Upper lobe of right lung (tissue), 1 donor: Measurements from ENCODE around the gene CEP192. TPM values are rescaled to one million over a fixed set of nuclear protein-coding genes. Genes with fewer than 3 reads are reported as not detected.

Experiments
- ATAC-seq: fragments of 200-7000 bp; cut with Tn5 transposase; one replicate; pipeline ENCODE4 v1.9.1; 2020; ENCODE audit warnings: mild to moderate bottlenecking, moderate library complexity
- DNase-seq: peaks from one replicate; pipeline ENCODE4 v3.0.0-alpha.2; 2020
- H3K27ac ChIP-seq: fragments of 200-600 bp; one replicate; pipeline ENCODE4 v1.8.0; 2022
- H3K27me3 ChIP-seq: fragments of 200-600 bp; one replicate; pipeline ENCODE4 v1.8.0; 2022; ENCODE audit warnings: mild to moderate bottlenecking
- H3K36me3 ChIP-seq: fragments of 200-600 bp; one replicate; pipeline ENCODE4 v1.8.0; 2022
- H3K4me1 ChIP-seq: fragments of 200-600 bp; one replicate; pipeline ENCODE4 v1.8.0; 2022
- H3K4me3 ChIP-seq: fragments of 200-600 bp; one replicate; pipeline ENCODE4 v1.8.0; 2022; ENCODE audit warnings: mild to moderate bottlenecking
- H3K9me3 ChIP-seq: fragments of 200-600 bp; one replicate; pipeline ENCODE4 v1.8.0; 2022
- intact Hi-C: fragments of 100-400 bp; cut with DNase I; formaldehyde crosslinking; loops from one replicate; pipeline ENCODE4 v1.11.0; 2022
- total RNA-seq: library from RNA; stranded (reverse); fragmentation: NEBNext Ultra II Directional; extraction: Animal tissue kit (Norgen Biotek cat#: 25700); gene quantifications from one replicate; pipeline ENCODE4 v1.2.1, GENCODE V29; 2021
- TF ChIP-seq, protein P1 (sequence below): fragments of 200-600 bp; IDR thresholded peaks from one replicate; pipeline ENCODE4 v1.8.0; 2022; ENCODE audit warnings: antibody characterized with exemption
- donor health status: DM: no; HTN: yes; CAD: no; lungs with severe emphysema.

Gene CEP192
- total RNA-seq, 1 donor from 2014 or later, result 24.6 TPM

DNA sequence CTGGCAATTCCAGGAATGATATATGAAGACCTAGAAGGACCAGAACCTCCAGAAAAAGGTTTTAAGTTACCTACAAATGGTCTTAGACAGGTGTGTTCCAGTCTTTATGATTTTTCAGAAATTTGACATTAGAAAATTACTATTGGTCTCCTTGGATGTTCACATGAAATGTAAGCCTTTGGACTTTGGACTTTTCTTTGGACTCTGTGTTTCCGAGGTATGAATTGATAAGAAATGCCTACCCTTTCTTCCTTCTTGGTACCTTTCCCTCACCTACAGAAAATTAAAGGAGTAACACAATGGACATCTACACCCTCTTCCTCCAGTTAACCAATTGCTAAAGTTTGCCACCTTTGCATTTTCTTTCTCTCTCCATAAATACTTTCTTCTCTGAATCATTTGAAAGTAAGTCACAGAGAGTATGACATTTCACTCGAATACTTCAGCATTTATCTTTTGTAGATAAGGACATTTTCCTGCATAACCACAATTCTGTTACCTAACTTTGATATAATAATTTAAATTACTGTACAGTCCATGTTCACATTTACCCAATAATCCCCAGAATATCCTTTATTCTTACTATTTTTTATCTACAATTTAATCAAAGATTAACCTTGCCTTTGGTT is 26.2 kb downstream of the CEP192 start:
- intact Hi-C loops, result no loop called here
- TF ChIP-seq, protein P1, sequence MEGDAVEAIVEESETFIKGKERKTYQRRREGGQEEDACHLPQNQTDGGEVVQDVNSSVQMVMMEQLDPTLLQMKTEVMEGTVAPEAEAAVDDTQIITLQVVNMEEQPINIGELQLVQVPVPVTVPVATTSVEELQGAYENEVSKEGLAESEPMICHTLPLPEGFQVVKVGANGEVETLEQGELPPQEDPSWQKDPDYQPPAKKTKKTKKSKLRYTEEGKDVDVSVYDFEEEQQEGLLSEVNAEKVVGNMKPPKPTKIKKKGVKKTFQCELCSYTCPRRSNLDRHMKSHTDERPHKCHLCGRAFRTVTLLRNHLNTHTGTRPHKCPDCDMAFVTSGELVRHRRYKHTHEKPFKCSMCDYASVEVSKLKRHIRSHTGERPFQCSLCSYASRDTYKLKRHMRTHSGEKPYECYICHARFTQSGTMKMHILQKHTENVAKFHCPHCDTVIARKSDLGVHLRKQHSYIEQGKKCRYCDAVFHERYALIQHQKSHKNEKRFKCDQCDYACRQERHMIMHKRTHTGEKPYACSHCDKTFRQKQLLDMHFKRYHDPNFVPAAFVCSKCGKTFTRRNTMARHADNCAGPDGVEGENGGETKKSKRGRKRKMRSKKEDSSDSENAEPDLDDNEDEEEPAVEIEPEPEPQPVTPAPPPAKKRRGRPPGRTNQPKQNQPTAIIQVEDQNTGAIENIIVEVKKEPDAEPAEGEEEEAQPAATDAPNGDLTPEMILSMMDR, result no peak
- no peak overlapping the region for H3K27ac ChIP-seq
- H3K36me3 ChIP-seq, result peaks cover 88% of the 10 kb centered on the region
- no peaks in the 10 kb centered on the region for H3K27me3 ChIP-seq
- H3K9me3 ChIP-seq, result peaks cover 1% of the 10 kb centered on the region
- DNase-seq (no peak), ATAC-seq (no peak)
- no peak overlapping the region for H3K4me3 ChIP-seq
- H3K4me1 ChIP-seq, result no peaks in the 10 kb centered on the region

DNA sequence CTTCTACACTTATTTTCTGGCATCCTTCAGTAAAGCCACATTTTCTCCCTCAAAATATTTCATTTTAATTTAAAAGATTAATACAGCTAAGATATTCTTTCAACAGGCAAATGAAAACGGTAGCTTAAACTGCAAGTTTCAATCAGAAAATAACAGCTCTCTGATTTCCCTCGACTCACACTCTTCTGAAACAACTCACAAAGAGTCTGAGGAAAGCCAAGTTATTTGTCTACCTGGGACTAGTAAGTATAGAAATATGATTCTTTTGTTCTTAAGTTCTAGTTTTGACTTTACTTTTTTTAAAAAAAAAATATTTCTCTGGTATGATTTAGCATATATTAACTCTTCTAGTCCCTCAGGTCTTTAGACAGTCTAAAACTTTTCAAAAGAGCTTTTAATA is 27.2 kb downstream of the CEP192 start:
- no peak for DNase-seq

DNA sequence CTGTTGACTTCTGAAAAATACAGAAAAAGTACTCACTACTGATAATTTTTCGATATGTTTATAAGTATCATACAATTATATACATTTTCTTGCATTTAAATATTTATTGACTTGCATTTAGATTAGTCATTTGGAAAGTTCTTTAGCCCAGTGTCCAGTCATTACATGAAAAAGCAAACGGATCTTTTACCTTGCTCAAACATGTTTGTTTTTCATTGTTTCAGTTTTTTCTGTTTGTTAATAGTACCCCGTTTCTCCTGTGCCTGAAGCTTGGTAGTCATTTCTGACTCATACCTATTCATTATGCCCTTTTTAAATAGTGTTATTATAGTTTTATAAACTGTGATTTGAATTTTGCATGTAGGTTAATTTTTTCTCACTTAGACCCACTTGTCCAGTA is 28.1 kb downstream of the CEP192 start:
- TF ChIP-seq, protein P1, result no peak
- H3K27me3 ChIP-seq, result no peaks in the 10 kb centered on the region
- H3K9me3 ChIP-seq, result peaks cover 4% of the 10 kb centered on the region
- no peak overlapping the region for H3K4me3 ChIP-seq
- H3K4me1 ChIP-seq, result no peaks in the 10 kb centered on the region
- ATAC-seq (no peak), DNase-seq (no peak)
- intact Hi-C loops, result no loop called here
- no peak overlapping the region for H3K27ac ChIP-seq
- peaks cover 72% of the 10 kb centered on the region for H3K36me3 ChIP-seq

More for the DNA sequence above, 27.2 kb downstream of the CEP192 start:
- Histone ChIP-seq H3K4me1 (no peaks in the 10 kb centered on the region), H3K27ac (no peak overlapping the region), H3K36me3 (peaks cover 81% of the 10 kb centered on the region), H3K4me3 (no peak overlapping the region), H3K27me3 (no peaks in the 10 kb centered on the region), H3K9me3 (peaks cover 4% of the 10 kb centered on the region)
- TF ChIP-seq, protein P1, result no peak
- ATAC-seq, result no peak
- intact Hi-C loops, result no loop called here

DNA sequence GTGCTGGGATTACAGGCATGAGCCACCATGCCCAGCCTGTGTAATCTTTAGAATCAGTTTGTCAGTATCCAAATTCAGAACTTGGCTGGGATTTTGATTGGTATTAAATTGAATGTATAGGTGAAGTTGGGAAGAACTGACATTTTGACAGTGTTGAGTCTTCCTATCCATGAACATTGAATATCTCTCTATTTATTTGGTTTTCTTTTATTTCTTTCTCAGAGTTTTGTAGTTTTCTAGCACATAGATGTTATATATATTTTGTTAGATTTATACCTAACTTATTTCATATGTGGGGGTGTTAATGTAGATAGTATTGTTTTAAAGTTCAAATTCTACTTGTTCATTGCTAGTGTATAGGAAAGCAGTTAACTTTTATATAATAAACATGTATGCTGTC is 31.5 kb downstream of the CEP192 start:
- intact Hi-C loops, result no loop called here
- ATAC-seq, result no peak
- H3K27ac ChIP-seq, result no peak overlapping the region
- peaks cover 68% of the 10 kb centered on the region for H3K36me3 ChIP-seq
- no peaks in the 10 kb centered on the region for H3K4me1 ChIP-seq
- H3K9me3 ChIP-seq, result peaks cover 4% of the 10 kb centered on the region
- DNase-seq, result no peak
- no peaks in the 10 kb centered on the region for H3K27me3 ChIP-seq
- H3K4me3 ChIP-seq, result no peak overlapping the region
- TF ChIP-seq, protein P1, result no peak

DNA sequence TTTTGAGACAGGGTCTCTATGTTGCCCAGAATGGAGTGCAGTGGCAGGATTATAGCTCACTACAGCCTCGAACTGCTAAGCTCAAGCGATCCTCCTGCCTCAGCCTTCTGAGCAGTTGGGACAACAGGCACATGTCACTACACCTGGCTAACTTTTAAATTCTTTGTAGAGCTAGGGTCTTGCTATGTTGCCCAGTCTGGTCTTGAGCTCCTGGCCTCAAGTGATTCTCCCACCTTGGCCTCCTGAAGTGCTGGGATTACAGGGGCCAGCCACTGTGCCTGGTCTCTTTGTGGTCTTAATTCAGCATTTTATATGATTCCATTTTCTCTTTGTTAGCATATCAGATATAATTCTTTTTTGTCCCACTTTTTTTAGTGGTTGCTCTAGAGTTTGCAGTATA is 34.1 kb downstream of the CEP192 start:
- peaks cover 65% of the 10 kb centered on the region for H3K36me3 ChIP-seq
- intact Hi-C loops, result no loop called here
- ATAC-seq, result no peak
- no peaks in the 10 kb centered on the region for H3K27me3 ChIP-seq
- no peak overlapping the region for H3K27ac ChIP-seq
- no peaks in the 10 kb centered on the region for H3K4me1 ChIP-seq
- DNase-seq, result no peak
- H3K4me3 ChIP-seq, result no peak overlapping the region
- TF ChIP-seq, protein P1, result no peak
- H3K9me3 ChIP-seq, result peaks cover 4% of the 10 kb centered on the region
